Stimulated activated CD8-positive, alpha-beta memory T cell treated with anti-CD3 and anti-CD28 coated beads, Interleukin-12 subunit alpha, Interleukin-12 subunit beta, amount 100 ng/mL, for 1 hour (primary cell): ENCODE results near the gene SLC2A11.
"Not testable (repeated sequence)": the region's sequence is repeated elsewhere in the genome, so short reads cannot be mapped to it uniquely, and the experiment has no call there.

Source experiments
- DNase-seq: peaks from one replicate; pipeline ENCODE4 v3.0.0-alpha.2; 2020; ENCODE audit warnings: low read depth

SLC2A11 gene

DNA sequence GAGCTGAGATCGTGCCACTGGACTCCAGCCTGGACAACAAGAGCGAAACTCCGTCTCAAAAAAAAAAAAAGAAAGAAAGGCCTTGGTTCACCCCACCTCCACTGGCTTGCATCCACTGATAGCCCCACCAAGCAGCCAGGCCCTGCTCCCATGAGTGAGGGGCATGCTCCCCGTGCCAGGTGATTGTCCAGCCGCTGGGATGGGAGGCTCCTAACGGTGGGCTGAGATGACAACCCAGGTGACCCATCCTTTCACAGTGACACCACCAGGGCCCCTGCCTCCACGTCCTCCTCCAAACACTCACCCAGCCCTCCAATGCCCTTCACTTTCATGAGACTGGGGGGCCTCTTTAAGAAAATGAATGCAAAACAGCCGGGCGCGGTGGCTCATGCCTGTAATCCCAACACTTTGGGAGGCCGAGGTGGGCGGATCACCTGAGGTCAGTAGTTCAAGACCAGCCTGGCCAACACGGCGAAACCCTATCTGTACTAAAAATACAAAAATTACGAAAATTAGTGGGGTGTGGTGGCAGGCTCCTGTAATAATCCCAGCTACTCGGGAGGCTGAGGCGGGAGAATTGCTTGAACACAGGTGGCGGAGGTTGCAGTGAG lies 10.3 kb upstream of the SLC2A11 start:
- no peak for DNase-seq

GRCh38 chr22:23847991-23848864 lies 9.4 kb upstream of the SLC2A11 start:
- no peak for DNase-seq

GRCh38 chr22:23849009-23850006 lies 8.4 kb upstream of the SLC2A11 start:
- peak; percentile 74 for DNase-seq

DNA sequence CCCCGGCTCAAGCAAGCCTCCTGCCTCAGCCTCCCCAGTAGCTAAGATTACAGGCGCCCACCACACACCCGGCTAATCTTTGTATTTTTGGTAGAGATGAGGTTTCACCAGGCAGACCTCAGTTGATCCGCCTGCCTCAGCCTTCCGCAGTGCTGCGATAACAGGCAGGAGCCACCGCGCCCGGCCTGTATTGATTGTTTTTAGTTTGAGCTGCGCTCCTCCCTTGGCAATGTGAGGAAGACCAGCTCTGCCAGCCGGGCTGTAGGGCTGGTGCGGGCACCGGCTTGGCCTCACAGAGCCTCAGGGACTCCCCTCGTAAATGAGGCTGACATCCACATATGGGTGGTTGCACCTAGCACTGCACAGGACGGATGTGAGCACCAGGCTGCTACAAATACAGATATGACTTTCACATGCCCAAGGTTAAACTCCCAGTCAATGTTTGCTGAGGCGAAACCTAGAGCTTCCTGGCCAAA lies 7.5 kb upstream of the SLC2A11 start:
- DNase-seq: no peak

DNA sequence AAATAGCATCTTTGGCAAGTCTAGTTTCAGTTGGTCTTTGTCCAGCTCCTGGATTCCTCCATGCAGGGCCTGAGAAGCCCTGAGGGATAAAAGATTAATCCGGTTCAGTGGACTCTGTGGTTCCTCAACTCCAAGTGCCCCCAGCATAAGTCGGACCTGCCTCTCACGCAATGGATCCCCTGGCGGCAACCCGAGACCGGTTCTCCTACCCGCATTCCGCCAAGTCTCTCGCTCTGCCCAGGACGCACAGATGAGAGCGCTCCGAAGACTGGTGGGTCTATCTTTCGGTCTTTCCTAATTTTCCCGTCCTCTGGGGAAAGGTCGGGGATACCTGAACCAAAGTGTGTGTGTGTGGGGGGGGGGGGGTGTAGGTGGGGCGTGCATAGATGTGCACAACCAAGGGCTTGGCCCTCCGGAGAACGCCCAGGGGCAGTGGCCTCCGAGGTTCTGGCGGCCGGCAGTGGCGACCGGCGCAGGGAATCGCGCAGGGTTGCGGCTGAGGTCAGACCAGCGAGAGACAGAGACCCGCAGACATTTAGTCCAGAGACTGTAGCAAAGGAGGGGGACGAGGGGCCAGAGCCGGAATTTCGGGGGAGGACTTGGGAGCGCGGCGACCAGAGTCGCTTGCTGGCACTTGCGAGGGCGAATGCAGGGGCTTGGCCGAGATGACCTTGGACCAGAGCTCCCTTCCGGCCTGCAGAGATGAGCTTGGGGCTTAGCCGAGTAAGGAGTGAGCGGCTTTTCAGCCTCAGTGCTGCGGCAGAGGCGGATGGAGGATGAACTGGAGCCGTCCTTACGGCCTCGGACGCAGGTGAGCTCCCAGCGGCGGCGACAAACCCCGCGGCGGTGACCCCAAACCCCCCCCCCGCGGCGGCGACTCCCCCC lies 712 bp upstream of the SLC2A11 start:
- no peak for DNase-seq

DNA sequence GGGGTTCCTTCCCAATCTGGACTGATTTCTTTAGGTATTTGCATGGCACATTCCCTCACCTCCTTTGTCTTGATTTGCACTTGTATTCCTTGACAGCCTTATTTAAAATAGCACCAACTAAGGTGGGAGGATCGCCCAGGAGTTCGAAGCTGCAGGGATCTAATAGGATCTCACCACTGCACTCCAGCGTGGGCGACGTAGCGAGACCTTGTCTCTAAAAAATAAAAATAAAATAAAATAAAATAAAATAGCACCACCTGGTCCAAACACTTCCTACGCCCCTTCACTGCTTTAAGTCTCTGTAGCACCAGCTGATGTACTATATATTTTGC lies 775 bp downstream of the SLC2A11 start:
- DNase-seq: no peak

GRCh38 chr22:23859201-23859600 lies 1.5 kb downstream of the SLC2A11 start:
- DNase-seq: no peak

DNA sequence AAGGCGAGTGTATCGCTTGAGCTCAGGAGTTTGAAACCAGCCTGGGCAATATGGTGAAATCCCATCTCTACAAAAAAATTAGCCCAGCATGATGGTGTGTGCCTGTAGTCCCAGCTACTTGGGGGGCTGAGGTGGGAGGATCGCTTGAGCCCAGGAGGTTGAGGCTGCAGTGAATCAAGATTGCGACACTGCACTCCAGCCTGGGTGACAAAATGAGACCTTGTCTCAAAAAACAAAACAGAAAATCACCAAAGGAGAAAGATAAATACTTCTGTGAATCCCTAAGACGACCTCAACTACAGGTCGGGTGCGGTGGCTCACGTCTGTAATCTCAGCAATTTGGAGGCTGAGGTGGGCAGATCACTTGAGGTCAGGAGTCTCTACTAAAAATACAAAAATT lies 2.5 kb downstream of the SLC2A11 start:
- DNase-seq: not testable (repeated sequence)

- DNase-seq: no peak
Measured at GRCh38 chr22:23862103-23862502, 4.4 kb downstream of the SLC2A11 start.

DNA sequence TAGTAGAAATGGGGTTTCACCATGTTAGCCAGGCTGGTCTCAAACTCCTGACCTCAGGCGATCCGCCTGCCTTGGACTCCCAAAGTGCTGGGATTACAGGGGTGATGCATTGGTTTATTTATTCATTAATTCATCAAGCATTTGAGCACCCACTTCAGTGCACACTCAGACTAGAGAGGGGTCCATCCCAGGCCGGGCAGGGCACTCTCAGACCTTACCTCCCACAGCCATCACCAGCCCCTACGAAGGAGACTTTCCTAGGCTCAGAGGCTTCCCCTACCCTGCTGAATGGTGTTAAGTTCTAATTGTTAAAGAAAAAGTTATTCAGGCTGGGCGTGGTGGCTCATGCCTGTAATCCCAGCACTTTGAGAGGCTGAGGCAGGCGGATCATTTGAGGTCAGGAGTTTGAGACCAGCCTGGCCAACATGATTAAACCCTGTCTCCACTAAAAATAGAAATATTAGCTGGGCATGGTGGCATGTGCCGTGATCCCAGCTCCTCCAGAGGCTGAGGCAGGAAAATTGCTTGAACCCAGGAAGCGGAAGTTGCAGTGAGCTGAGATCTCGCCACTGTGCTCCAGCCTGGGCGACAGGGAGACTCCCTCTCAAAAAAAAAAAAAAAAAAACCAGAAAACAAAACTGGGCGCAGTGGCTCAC lies 7.0 kb downstream of the SLC2A11 start:
- DNase-seq: not testable (repeated sequence)

GRCh38 chr22:23868580-23868979 lies 10.9 kb downstream of the SLC2A11 start:
- DNase-seq: no peak

DNA sequence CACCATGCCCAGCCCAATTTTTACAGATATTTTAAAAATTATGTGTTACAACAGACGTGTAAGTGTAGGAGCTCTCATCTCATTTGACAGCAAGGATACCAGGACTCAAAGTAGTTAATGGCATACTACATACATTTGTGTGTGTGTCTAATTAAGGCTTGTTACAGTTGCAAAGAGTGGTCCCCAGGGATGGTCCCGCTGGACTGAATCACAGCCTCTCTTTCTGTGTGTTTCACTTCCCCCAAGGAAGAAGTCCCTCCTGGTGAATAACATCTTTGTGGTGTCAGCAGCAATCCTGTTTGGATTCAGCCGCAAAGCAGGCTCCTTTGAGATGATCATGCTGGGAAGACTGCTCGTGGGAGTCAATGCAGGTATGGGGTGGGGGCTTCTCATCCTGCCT lies 17.2 kb downstream of the SLC2A11 start:
- DNase-seq: no peak

DNA sequence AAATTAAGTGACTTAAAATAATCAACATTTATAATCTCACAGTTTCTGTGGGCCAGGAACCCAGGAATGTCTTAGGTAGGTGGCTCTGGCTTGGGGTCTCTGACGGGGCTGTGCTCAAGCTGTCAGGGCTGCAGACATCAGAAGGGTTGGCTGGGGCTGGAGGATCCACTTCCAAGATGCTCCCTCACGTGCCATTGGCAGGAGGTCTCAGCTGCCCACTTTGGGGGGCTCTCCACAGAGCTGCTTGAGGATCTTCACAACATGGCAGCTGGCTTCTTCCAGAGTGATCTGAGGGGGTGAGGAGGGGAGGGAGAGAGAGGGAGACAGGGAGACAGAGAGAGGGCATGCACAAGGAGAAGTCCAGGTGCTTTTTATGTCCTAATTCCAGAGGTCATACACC lies 18.1 kb downstream of the SLC2A11 start:
- DNase-seq: no peak

- no peak for DNase-seq
Measured at GRCh38 chr22:23877566-23877965, 19.9 kb downstream of the SLC2A11 start.

DNA sequence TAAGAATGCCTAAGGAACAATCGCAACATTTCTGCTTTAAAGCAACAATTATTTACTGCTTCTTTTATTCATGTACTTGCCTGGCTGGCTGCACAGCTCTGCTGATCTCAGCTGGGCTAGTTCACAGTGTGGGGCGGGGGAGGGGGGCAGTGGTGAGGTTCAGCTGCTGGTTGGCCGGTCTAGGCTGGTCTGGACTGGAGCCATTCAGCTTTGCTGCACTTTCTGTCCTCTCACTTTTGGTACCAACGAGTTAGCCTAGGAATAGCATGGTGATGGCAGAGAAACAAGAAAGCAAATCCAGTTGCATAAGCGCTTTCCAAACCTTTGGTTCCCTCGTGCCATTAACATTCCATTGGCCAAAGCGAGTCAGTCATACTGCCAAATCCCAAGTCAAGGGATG lies 20.5 kb downstream of the SLC2A11 start:
- DNase-seq: no peak

DNA sequence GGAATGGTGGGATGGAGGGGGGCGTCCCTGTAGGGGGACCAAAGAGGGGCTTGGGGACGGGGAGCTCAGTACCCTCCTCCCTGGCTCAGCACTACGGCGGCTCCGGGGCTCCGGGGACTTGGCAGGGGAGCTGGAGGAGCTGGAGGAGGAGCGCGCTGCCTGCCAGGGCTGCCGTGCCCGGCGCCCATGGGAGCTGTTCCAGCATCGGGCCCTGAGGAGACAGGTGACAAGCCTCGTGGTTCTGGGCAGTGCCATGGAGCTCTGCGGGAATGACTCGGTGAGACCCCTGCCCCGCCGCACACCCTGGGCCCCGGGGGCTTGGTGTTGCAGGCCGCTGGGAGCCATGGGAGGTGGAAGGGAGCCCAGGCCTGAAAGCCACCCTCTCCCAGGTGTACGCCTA lies 24.7 kb downstream of the SLC2A11 start:
- DNase-seq: no peak

DNA sequence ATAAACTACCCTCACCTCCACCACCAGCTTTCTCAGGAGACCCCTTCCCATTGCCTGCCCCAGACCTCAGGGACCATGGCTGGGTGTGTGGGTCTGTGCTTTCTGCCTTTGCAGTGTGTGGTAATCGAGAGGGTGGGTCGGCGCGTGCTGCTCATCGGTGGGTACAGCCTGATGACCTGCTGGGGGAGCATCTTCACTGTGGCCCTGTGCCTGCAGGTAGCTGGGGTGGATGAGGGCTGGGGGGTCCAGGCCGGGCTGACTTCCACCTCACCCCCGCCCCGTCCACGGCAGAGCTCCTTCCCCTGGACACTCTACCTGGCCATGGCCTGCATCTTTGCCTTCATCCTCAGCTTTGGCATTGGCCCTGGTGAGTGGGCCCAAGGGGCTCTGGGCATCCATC lies 26.0 kb downstream of the SLC2A11 start:
- DNase-seq: no peak

DNA sequence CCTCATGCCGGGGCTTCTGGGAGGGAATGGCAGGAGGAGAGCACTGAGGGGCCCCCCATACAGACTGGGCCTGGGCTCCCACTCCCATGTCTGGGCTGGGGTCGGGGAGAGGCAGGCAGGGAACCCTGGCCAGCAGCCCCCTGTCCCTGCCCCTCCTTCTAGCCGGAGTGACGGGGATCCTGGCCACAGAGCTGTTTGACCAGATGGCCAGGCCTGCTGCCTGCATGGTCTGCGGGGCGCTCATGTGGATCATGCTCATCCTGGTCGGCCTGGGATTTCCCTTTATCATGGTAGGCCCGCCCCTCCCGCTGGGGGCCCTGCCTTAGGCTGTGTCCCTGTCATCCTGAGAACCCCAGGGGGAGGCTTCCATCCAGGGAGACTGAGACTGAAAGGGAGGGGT lies 26.5 kb downstream of the SLC2A11 start:
- no peak for DNase-seq

DNA sequence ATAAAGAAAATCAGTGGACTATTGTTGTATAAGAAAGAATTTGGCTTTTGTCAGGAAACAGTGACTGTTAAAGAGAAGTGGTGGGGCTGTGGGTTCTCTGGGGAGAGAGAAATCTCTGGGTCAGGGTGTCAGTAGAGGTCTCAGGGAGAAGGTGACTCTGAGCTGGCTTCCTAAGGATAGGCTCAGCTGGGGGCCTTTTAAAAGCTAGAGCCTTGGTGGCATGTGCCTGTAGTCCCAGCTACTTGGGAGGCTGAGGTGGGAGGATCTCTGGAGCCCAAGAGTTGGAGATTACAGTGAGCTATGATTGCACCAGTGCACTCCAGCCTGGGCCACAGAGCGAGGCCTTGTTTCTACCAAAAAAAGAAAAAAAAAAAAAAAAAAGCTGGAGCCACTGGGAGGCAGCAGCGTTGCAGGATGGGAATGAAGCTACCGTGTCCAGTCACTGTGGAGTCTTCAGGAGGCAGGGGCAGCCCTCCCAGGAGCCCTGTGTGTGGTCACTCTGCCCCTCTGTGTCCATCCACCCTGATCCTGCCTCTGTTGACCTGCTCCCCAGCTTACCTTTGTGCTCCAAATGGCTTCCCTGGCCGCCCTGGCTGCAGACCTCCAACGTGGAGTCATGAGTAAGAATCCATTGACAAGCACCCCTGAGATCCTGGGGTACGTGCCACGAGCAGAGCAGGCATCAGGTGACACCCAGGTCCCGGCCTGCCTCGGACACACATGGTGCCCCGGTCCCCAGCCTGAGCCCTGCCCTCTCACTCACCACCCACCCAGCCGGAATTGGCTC lies 31.1 kb downstream of the SLC2A11 start:
- DNase-seq: no peak

GRCh38 chr22:23889620-23890019 lies 31.9 kb downstream of the SLC2A11 start:
- DNase-seq: no peak
